Activated T-helper 1 cell treated with anti-CD3 and anti-CD28 coated beads, Interleukin-2, amount 50 U/mL, for 16 hours (primary cell): ENCODE data around the gene OR51S1.
"Not testable (repeated sequence)": the region's sequence is repeated elsewhere in the genome, so short reads cannot be mapped to it uniquely, and the experiment has no call there.

Source experiments
- DNase-seq, 2 donors: peaks; one replicate each; pipeline ENCODE4 v3.0.0-alpha.2; 2020; ENCODE audit warnings: low read depth in 1 of 2, low spot score in 1 of 2

OR51S1 gene

GRCh38 chr11:4809246-4809645 is 39.8 kb downstream of the OR51S1 start:
- DNase-seq = no peak

- DNase-seq = no peak
These were observed 40.5 kb downstream of the OR51S1 start for GRCh38 chr11:4808476-4808875.

- DNase-seq = no peak
These were observed 44.7 kb downstream of the OR51S1 start, which contains the start of gene OR52R1 for GRCh38 chr11:4804280-4804679. Gene OR52R1, minus strand, starts transcription at chr11:4804380. Its CDS starts 0 bp downstream, at chr11:4804380.

GRCh38 chr11:4801316-4801715 is 47.7 kb downstream of the OR51S1 start:
- not testable (repeated sequence) for DNase-seq

GRCh38 chr11:4798427-4799183 is 50.4 kb downstream of the OR51S1 start:
- DNase-seq = no peak
